Stimulated activated CD4-positive, alpha-beta T cell treated with anti-CD3 and anti-CD28 coated beads, Interleukin-2, amount 100 ng/mL, for 24 hours (primary cell): ENCODE measurements around the gene FAM25C.
"Not testable (repeated sequence)": the region's sequence is repeated elsewhere in the genome, so short reads cannot be mapped to it uniquely, and the experiment has no call there.

Experiments
- DNase-seq, 2 donors: peaks; one replicate each; pipeline ENCODE4 v3.0.0-alpha.2; 2020

The FAM25C gene

DNA sequence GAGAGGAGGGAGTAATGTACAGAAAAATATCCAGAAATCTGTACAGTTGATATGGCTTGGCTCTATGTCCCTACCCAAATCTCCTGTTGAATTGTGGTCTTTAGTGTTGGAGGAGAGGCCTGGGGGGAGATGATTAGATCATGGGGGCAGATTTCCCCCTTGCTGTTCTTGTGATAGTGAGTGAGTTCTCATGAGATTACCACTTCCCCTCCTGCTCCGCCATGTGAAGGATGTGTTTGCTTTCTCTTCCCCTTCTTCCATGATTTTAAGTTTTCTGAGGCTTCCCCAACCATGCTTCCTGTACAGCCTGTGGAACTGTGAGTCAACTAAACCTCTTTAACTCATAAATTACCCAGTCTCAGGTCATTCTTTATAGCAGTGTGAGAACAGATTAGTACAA lies 52.2 kb downstream of the FAM25C start:
- not testable (repeated sequence) for DNase-seq
